ENCODE data around the gene PIK3R2. TPM values are rescaled to one million over a fixed set of nuclear protein-coding genes. Genes with fewer than 3 reads are reported as not detected.

The PIK3R2 gene
- total and polyA plus RNA-seq, 2 of the 13 experiments (the other 11 are each of a cell fraction or from before 2014, with no cell fraction given), result 18.6 to 25.3 TPM

DNA sequence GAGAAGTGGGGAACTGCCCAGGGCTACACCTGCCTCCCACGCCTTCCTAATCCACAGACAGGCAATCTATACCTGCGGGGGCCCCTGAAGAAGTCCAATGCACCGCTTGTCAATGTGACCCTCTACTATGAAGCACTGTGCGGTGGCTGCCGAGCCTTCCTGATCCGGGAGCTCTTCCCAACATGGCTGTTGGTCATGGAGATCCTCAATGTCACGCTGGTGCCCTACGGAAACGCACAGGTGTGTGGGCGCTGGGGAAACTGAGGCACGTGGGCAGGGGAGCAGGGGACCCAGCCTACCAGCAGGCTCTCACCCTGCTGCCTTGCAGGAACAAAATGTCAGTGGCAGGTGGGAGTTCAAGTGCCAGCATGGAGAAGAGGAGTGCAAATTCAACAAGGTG lies 22.0 kb downstream of the PIK3R2 start:
- TF ChIP-seq, protein P1, sequence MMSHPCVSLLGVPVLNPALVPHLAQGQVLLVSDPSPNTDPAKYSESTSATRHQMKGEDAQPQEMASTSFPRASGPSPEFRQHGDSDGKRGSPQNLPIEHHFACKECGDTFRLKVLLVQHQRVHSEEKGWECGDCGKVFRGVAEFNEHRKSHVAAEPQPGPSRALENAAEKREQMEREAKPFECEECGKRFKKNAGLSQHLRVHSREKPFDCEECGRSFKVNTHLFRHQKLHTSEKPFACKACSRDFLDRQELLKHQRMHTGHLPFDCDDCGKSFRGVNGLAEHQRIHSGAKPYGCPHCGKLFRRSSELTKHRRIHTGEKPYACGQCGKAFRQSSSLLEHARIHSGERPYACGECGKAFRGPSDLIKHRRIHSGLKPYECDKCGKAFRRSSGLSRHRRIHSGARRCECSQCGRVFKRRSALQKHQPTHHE (CRISPR knock-in tag; IDR thresholded peaks at IDR 0.05; ENCODE audit: borderline replicate concordance), result no peak
- TF ChIP-seq, protein P2, sequence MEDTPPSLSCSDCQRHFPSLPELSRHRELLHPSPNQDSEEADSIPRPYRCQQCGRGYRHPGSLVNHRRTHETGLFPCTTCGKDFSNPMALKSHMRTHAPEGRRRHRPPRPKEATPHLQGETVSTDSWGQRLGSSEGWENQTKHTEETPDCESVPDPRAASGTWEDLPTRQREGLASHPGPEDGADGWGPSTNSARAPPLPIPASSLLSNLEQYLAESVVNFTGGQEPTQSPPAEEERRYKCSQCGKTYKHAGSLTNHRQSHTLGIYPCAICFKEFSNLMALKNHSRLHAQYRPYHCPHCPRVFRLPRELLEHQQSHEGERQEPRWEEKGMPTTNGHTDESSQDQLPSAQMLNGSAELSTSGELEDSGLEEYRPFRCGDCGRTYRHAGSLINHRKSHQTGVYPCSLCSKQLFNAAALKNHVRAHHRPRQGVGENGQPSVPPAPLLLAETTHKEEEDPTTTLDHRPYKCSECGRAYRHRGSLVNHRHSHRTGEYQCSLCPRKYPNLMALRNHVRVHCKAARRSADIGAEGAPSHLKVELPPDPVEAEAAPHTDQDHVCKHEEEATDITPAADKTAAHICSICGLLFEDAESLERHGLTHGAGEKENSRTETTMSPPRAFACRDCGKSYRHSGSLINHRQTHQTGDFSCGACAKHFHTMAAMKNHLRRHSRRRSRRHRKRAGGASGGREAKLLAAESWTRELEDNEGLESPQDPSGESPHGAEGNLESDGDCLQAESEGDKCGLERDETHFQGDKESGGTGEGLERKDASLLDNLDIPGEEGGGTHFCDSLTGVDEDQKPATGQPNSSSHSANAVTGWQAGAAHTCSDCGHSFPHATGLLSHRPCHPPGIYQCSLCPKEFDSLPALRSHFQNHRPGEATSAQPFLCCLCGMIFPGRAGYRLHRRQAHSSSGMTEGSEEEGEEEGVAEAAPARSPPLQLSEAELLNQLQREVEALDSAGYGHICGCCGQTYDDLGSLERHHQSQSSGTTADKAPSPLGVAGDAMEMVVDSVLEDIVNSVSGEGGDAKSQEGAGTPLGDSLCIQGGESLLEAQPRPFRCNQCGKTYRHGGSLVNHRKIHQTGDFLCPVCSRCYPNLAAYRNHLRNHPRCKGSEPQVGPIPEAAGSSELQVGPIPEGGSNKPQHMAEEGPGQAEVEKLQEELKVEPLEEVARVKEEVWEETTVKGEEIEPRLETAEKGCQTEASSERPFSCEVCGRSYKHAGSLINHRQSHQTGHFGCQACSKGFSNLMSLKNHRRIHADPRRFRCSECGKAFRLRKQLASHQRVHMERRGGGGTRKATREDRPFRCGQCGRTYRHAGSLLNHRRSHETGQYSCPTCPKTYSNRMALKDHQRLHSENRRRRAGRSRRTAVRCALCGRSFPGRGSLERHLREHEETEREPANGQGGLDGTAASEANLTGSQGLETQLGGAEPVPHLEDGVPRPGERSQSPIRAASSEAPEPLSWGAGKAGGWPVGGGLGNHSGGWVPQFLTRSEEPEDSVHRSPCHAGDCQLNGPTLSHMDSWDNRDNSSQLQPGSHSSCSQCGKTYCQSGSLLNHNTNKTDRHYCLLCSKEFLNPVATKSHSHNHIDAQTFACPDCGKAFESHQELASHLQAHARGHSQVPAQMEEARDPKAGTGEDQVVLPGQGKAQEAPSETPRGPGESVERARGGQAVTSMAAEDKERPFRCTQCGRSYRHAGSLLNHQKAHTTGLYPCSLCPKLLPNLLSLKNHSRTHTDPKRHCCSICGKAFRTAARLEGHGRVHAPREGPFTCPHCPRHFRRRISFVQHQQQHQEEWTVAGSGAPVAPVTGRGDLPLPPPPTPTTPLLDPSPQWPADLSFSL (CRISPR knock-in tag; IDR thresholded peaks at IDR 0.05), result no peak
- no peak for TF ChIP-seq ZNF251 (CRISPR knock-in tag; IDR thresholded peaks at IDR 0.05)
- Histone ChIP-seq H3K36me3 (replicated peaks in 1 of 2; ENCODE audit: control insufficient read depth in 1 of 2, insufficient read depth in 2 of 2, low read length in 2 of 2) (peaks cover 2 to 12% of the 10 kb centered on the region in 2 experiments; a peak in 3 of 5 replicates), H3K9me3 (ENCODE audit: low read length) (no peaks in the 10 kb centered on the region), H3K4me2 (ENCODE audit: low read depth, low read length) (peak overlapping the region; percentile 77), H3K27me3 (ENCODE audit: control insufficient read depth in 1 of 2, insufficient read depth in 2 of 2, low read length in 2 of 2) (no peaks in the 10 kb centered on the region), H3K4me3 (replicated peaks in 1 of 3; ENCODE audit: insufficient read depth in 1 of 3, low read depth in 2 of 3, low read length in 3 of 3) (peak overlapping the region in 2 of 3 experiments; percentile 59 to 80; a peak in 3 of 6 replicates), H4K20me1 (ENCODE audit: insufficient read depth, low read length) (no peaks in the 10 kb centered on the region), H3K79me2 (ENCODE audit: insufficient read depth, low read length) (no peaks in the 10 kb centered on the region), H3K9ac (ENCODE audit: insufficient read depth, low read depth, low read length) (0 out of 2 replicates have a peak overlapping the region, but pooled peaks have one; percentile 25), H3K4me1 (ENCODE audit: insufficient read depth, low read length) (peaks cover 14% of the 10 kb centered on the region), H2AFZ (ENCODE audit: low read length) (no peak overlapping the region), H3K27ac (ENCODE audit: extremely low read length, insufficient read depth, low read length) (no peak overlapping the region)
- ATAC-seq (no peak), DNase-seq (ENCODE audit: low spot score) (no peak), FAIRE-seq (no peak)
- 83% methylated on average over 11 of the region's 11 CpGs for WGBS (ENCODE audit: low lambda C conversion rate)
- ChIA-PET POLR2A (interaction anchor here (0.9 to 1.8 kb wide), 4 partner anchors 17 to 62 kb away, joined by 3 to 15 read pairs (median 5); partner anchors contain the start of gene MPV17L2), CTCF (ENCODE audit: low intra/inter-chr PET ratio, low total read pairs) (no interaction called here)
- intact Hi-C loops (cut with micrococcal nuclease; ENCODE audit: unreplicated experiment) (no loop called here), in situ Hi-C loops (cut with HindIII; ENCODE audit: extremely low pct_ligation_motif_present, low pct_unique_long_range_greater_than_20kb) (loop anchor here (10.0 kb wide), 1 partner anchor 170 kb away; the partner anchor contains the start of gene ARRDC2)
- BruUV-seq (replicated peaks), result no TSS peak
